Endometrial microvascular endothelial cells (primary cell): Measurements from ENCODE around the gene NFKB1. TPM values are rescaled to one million over a fixed set of nuclear protein-coding genes. Genes with fewer than 3 reads are reported as not detected.

ENCODE experiments used
- in situ Hi-C: cut with HindIII; loops from 2 replicates; pipeline ENCODE4 v1.10.0; 2017; ENCODE audit warnings: low sequenced_read_pairs, low pct_unique_long_range_greater_than_20kb; ENCODE audit errors: inconsistent ontology term
- total RNA-seq: library from RNA; depleted of rRNA; stranded (reverse); fragments of >200 nt; gene quantifications from one replicate; pipeline ENCODE4 v1.2.3, GENCODE V29; 2015; ENCODE audit errors: inconsistent ontology term

Gene NFKB1
- total RNA-seq, 1 donor from 2014 or later = 51.4 TPM

- in situ Hi-C loops = no loop called here
These were observed 131.9 kb downstream of the NFKB1 start for GRCh38 chr4:102633100-102633499.

GRCh38 chr4:102637391-102637790, 136.2 kb downstream of the NFKB1 start:
- in situ Hi-C loops = no loop called here

- in situ Hi-C loops = no loop called here
These were observed 137.5 kb downstream of the NFKB1 start for GRCh38 chr4:102638621-102639020.

GRCh38 chr4:102639598-102639997, 138.4 kb downstream of the NFKB1 start:
- in situ Hi-C loops = no loop called here

GRCh38 chr4:102640669-102641068, 139.5 kb downstream of the NFKB1 start:
- in situ Hi-C loops = no loop called here

GRCh38 chr4:102641793-102642192, 140.6 kb downstream of the NFKB1 start:
- in situ Hi-C loops = no loop called here

- in situ Hi-C loops = no loop called here
These were observed 141.6 kb downstream of the NFKB1 start for GRCh38 chr4:102642631-102643298.

GRCh38 chr4:102647117-102647516, 146.0 kb downstream of the NFKB1 start:
- in situ Hi-C loops = no loop called here

- in situ Hi-C loops = no loop called here
These were observed 156.0 kb downstream of the NFKB1 start for GRCh38 chr4:102657206-102657605.

GRCh38 chr4:102663073-102663472, 161.9 kb downstream of the NFKB1 start:
- in situ Hi-C loops = no loop called here

- in situ Hi-C loops = no loop called here
These were observed 164.4 kb downstream of the NFKB1 start for GRCh38 chr4:102665527-102665926.

Other genes starting within 250 kb of the NFKB1 start
- gene SLC39A8, start 155.9 kb upstream of the NFKB1 start, total RNA-seq = 4.8 TPM